H1 (cell line): ENCODE measurements around the gene SPAG16. TPM values are rescaled to one million over a fixed set of nuclear protein-coding genes. Genes with fewer than 3 reads are reported as not detected.

Source experiments
- CTCF ChIA-PET: fragments of 300-600 bp; sonication (Branson Sonifier 250); formaldehyde crosslinking; loops from one replicate; lab custom pipeline; 2021; ENCODE audit not compliant: partially characterized antibody; lab: Charles Lee
- POLR2A ChIA-PET: fragments of 300-600 bp; sonication (Branson Sonifier 250); formaldehyde crosslinking; loops from one replicate; lab custom pipeline; 2021; ENCODE audit warnings: inconsistent platforms; ENCODE audit not compliant: partially characterized antibody; lab: Charles Lee
- DNase-seq, 2 experiments: peaks; one replicate each; pipeline versions ENCODE4 v3.0.0 to v3.0.0-alpha.2; 2010 to 2022; ENCODE audit warnings: low spot score in 2 of 2, low read depth in 1 of 2, mixed read lengths in 1 of 2
- FAIRE-seq: peaks from 2 replicates; lab custom pipeline; 2011; peaks lifted over from hg19 to GRCh38; lab: Jason Lieb, UNC
- H2AFZ ChIP-seq: 2 replicates; pipeline ENCODE4 v1.8.1; 2012; ENCODE audit warnings: low read length, inconsistent platforms
- H2AK5ac ChIP-seq: 2 replicates; pipeline ENCODE4 v1.6.1; 2013; ENCODE audit warnings: low read depth, low read length
- H2BK120ac ChIP-seq: replicated peaks from 2 replicates; pipeline ENCODE3; 2013; ENCODE audit warnings: low read depth, low read length, inconsistent platforms
- H2BK12ac ChIP-seq: 2 replicates; pipeline ENCODE4 v1.6.1; 2013; ENCODE audit warnings: low read depth, low read length
- H2BK15ac ChIP-seq: 2 replicates; pipeline ENCODE4 v1.6.1; 2013; ENCODE audit warnings: low read length
- H2BK20ac ChIP-seq: 2 replicates; pipeline ENCODE4 v1.6.1; 2013; ENCODE audit warnings: low read length
- H2BK5ac ChIP-seq: 2 replicates; pipeline ENCODE4 v1.6.1; 2013; ENCODE audit warnings: low read depth, low read length
- H3K14ac ChIP-seq: 2 replicates; pipeline ENCODE4 v1.6.1; 2013; ENCODE audit warnings: inconsistent platforms; ENCODE audit not compliant: insufficient read length
- H3K18ac ChIP-seq: 2 replicates; pipeline ENCODE4 v1.6.1; 2013; ENCODE audit warnings: low read length; ENCODE audit errors: extremely low read depth
- H3K23ac ChIP-seq: 2 replicates; pipeline ENCODE4 v1.6.1; 2013; ENCODE audit warnings: inconsistent platforms; ENCODE audit not compliant: insufficient read length
- H3K23me2 ChIP-seq: 2 replicates; pipeline ENCODE4 v1.6.1; 2013; ENCODE audit warnings: low read depth, low read length
- H3K27ac ChIP-seq: 2 replicates; pipeline ENCODE4 v1.6.1; 2011; ENCODE audit warnings: low read depth, low read length, inconsistent platforms
- H3K27me3 ChIP-seq, 4 experiments: replicated peaks in 1 of 4; 1 replicate in 1 of 4; 2 replicates in 3 of 4; pipeline versions ENCODE4 v1.6.1 to v1.8.1; 2011 to 2013; ENCODE audit warnings: low read length in 3 of 4, mild to moderate bottlenecking in 3 of 4, inconsistent platforms in 2 of 4, mixed read lengths in 2 of 4, moderate library complexity in 1 of 4; ENCODE audit not compliant: control insufficient read depth in 3 of 4, insufficient read depth in 3 of 4; ENCODE audit errors: extremely low read depth in 1 of 4
- H3K36me3 ChIP-seq, 4 experiments: 2 replicates each; pipeline versions ENCODE4 v1.6.1 to v1.8.1; 2011 to 2013; ENCODE audit warnings: mild to moderate bottlenecking in 4 of 4, low read length in 3 of 4, moderate library complexity in 2 of 4, control low read depth in 1 of 4, inconsistent platforms in 1 of 4; ENCODE audit not compliant: insufficient read depth in 4 of 4, control insufficient read depth in 2 of 4
- H3K4ac ChIP-seq: replicated peaks from 2 replicates; pipeline ENCODE3; 2013; ENCODE audit warnings: low read length, low read depth, mixed read lengths, inconsistent platforms; ENCODE audit not compliant: insufficient read length
- H3K4me1 ChIP-seq, 4 experiments: replicated peaks in 1 of 4; 1 replicate in 1 of 4; 2 replicates in 3 of 4; pipeline versions ENCODE4 v1.6.1 to v1.8.1; 2011 to 2013; ENCODE audit warnings: low read length in 3 of 4, inconsistent platforms in 2 of 4, mixed read lengths in 1 of 4; ENCODE audit not compliant: insufficient read depth in 4 of 4, control insufficient read depth in 3 of 4
- H3K4me2 ChIP-seq, 2 experiments: 2 replicates each; pipeline versions ENCODE4 v1.6.1 to v1.8.1; 2011 to 2013; ENCODE audit warnings: low read depth in 2 of 2, low read length in 2 of 2, control low read depth in 1 of 2, inconsistent platforms in 1 of 2, mild to moderate bottlenecking in 1 of 2; ENCODE audit not compliant: insufficient read depth in 1 of 2
- H3K4me3 ChIP-seq, 4 experiments: fragments of 200-600, 300-600 bp in 1 of 4; sonication (generic), shearing (Covaris generic), sonication (Bioruptor Twin) in 1 of 4; 2 replicates each; pipeline versions ENCODE4 v1.5.1 to v1.8.1; 2011 to 2016; ENCODE audit warnings: low read length in 4 of 4, low read depth in 3 of 4, control low read depth in 2 of 4, inconsistent platforms in 2 of 4, mild to moderate bottlenecking in 2 of 4, mixed read lengths in 1 of 4, moderate library complexity in 1 of 4; ENCODE audit not compliant: insufficient read depth in 2 of 4; ENCODE audit errors: extremely low read depth in 1 of 4
- H3K56ac ChIP-seq: replicated peaks from 2 replicates; pipeline ENCODE3; 2013; ENCODE audit warnings: low read depth, mild to moderate bottlenecking, mixed read lengths, low read length, inconsistent platforms; ENCODE audit not compliant: insufficient read length
- H3K79me1 ChIP-seq: 2 replicates; pipeline ENCODE4 v1.6.1; 2013; ENCODE audit warnings: low read depth, low read length, control low read depth
- H3K79me2 ChIP-seq, 2 experiments: 2 replicates each; pipeline versions ENCODE4 v1.6.1 to v1.8.1; 2012 to 2013; ENCODE audit warnings: low read length in 2 of 2, mild to moderate bottlenecking in 2 of 2, inconsistent platforms in 1 of 2; ENCODE audit not compliant: insufficient read depth in 2 of 2, control insufficient read depth in 1 of 2
- H3K9ac ChIP-seq, 4 experiments: replicated peaks in 1 of 4; 1 replicate in 1 of 4; 2 replicates in 3 of 4; pipeline versions ENCODE4 v1.6.1 to v1.8.1; 2011 to 2013; ENCODE audit warnings: low read depth in 3 of 4, low read length in 3 of 4, control low read depth in 2 of 4, mild to moderate bottlenecking in 2 of 4, moderate library complexity in 2 of 4, inconsistent platforms in 1 of 4; ENCODE audit errors: extremely low read depth in 1 of 4
- H3K9me3 ChIP-seq, 2 experiments: 2 replicates each; pipeline versions ENCODE4 v1.6.1 to v1.8.1; 2012 to 2013; ENCODE audit warnings: mild to moderate bottlenecking in 2 of 2, moderate library complexity in 2 of 2, control low read depth in 1 of 2, inconsistent platforms in 1 of 2, low read depth in 1 of 2, low read length in 1 of 2, mixed read lengths in 1 of 2; ENCODE audit not compliant: insufficient read depth in 2 of 2
- H4K20me1 ChIP-seq, 2 experiments: replicated peaks in 1 of 2; 2 replicates each; pipeline versions ENCODE3 to v1.8.1; 2011 to 2013; ENCODE audit warnings: inconsistent platforms in 2 of 2, low read length in 2 of 2, mild to moderate bottlenecking in 1 of 2; ENCODE audit not compliant: insufficient read depth in 2 of 2, control insufficient read depth in 1 of 2
- H4K5ac ChIP-seq: 2 replicates; pipeline ENCODE4 v1.6.1; 2013; ENCODE audit warnings: low read length, low read depth, mixed read lengths, inconsistent platforms; ENCODE audit not compliant: insufficient read length
- H4K8ac ChIP-seq: 2 replicates; pipeline ENCODE4 v1.8.0; 2013; ENCODE audit warnings: mild to moderate bottlenecking, moderate library complexity, low read length, inconsistent platforms; ENCODE audit not compliant: insufficient read depth; ENCODE audit errors: extremely low read depth
- H4K91ac ChIP-seq: replicated peaks from 2 replicates; pipeline ENCODE3; 2013; ENCODE audit warnings: low read length, mixed read lengths, inconsistent platforms; ENCODE audit not compliant: insufficient read length
- CBX5 ChIP-seq: fragments of 300-800, 300-1000 bp; sonication (generic); IDR thresholded peaks from 2 replicates; pipeline ENCODE4 v1.7.1; 2016; ENCODE audit warnings: antibody characterized with exemption, low read length, low read depth
- CEBPB ChIP-seq: IDR thresholded peaks from 2 replicates; pipeline ENCODE4 v1.6.1; 2012; ENCODE audit warnings: low read depth, low read length
- EP300 ChIP-seq, 2 experiments: IDR thresholded peaks; 1 replicate in 1 of 2; 2 replicates in 1 of 2; pipeline ENCODE4 v1.6.1; 2011 to 2012; ENCODE audit warnings: low read depth in 2 of 2, low read length in 2 of 2, mild to moderate bottlenecking in 2 of 2, borderline replicate concordance in 1 of 2, inconsistent platforms in 1 of 2, moderate library complexity in 1 of 2
- EZH2 ChIP-seq: fragments of 200-600 bp; sonication (generic); IDR thresholded peaks from 2 replicates; pipeline ENCODE4 v1.7.1; 2012; ENCODE audit warnings: low read depth, mild to moderate bottlenecking, moderate library complexity, low read length, inconsistent platforms; ENCODE audit not compliant: severe bottlenecking
- HDAC6 ChIP-seq: IDR thresholded peaks from one replicate; pipeline ENCODE4 v1.7.1; 2012; ENCODE audit warnings: low read depth, mild to moderate bottlenecking, inconsistent platforms, low read length, moderate library complexity
- JUN ChIP-seq: IDR thresholded peaks from 2 replicates; pipeline ENCODE4 v1.6.1; 2011; ENCODE audit warnings: low read depth, mild to moderate bottlenecking, improper control_type of control experiment, low read length
- JUND ChIP-seq: IDR thresholded peaks from 2 replicates; pipeline ENCODE4 v1.6.1; 2011; ENCODE audit warnings: mild to moderate bottlenecking, improper control_type of control experiment, low read length
- KDM4A ChIP-seq: IDR thresholded peaks from one replicate; pipeline ENCODE4 v1.7.1; 2012; ENCODE audit warnings: low read depth, mild to moderate bottlenecking, moderate library complexity, low read length, inconsistent platforms; ENCODE audit not compliant: severe bottlenecking
- POLR2A ChIP-seq, 2 experiments: IDR thresholded peaks; 1 replicate in 1 of 2; 2 replicates in 1 of 2; pipeline ENCODE4 v1.6.1; 2011; ENCODE audit warnings: low read depth in 2 of 2, low read length in 2 of 2, mild to moderate bottlenecking in 2 of 2; ENCODE audit errors: control extremely low read depth in 1 of 2
- POLR2AphosphoS5 ChIP-seq: IDR thresholded peaks from 2 replicates; pipeline ENCODE4 v1.6.1; 2011; ENCODE audit warnings: low read depth, low read length
- TAF1 ChIP-seq: IDR thresholded peaks from 2 replicates; pipeline ENCODE4 v1.6.1; 2011; ENCODE audit warnings: mild to moderate bottlenecking, low read depth, low read length
- polyA plus RNA-seq, 7 experiments: library from polyadenylated mRNA; depleted of rRNA in 3 of 7; stranded (reverse) in 5 of 7; unstranded in 2 of 7; fragments of >200 nt in 5 of 7; fragments of 200-250 nt in 2 of 7; gene quantifications; 1 replicate in 5 of 7; 2 replicates in 1 of 7; 4 replicates in 1 of 7; pipeline versions ENCODE4 v1.2.1 to v1.2.3, GENCODE V29; 2011 to 2013; ENCODE audit warnings: missing spikeins in 2 of 7, mixed read lengths in 2 of 7
- total RNA-seq: library from RNA; stranded (reverse); fragmentation: NEBNext Ultra II Directional; extraction: Animal tissue kit (Norgen Biotek cat#: 25700); gene quantifications from 2 replicates; pipeline ENCODE4 v1.2.1, GENCODE V29; 2021
- TF ChIP-seq, protein P1 (sequence below): IDR thresholded peaks from 2 replicates; pipeline ENCODE4 v1.6.1; 2011; ENCODE audit warnings: low read depth, mild to moderate bottlenecking, low read length; ENCODE audit not compliant: insufficient read depth
- TF ChIP-seq, protein P2 (sequence below), 3 experiments: IDR thresholded peaks; 1 replicate in 2 of 3; 2 replicates in 1 of 3; pipeline versions ENCODE4 v1.5.1 to v1.6.1; 2011; ENCODE audit warnings: low read length in 3 of 3, mild to moderate bottlenecking in 3 of 3, inconsistent platforms in 2 of 3, low read depth in 1 of 3, moderate library complexity in 1 of 3; ENCODE audit not compliant: insufficient read depth in 1 of 3; ENCODE audit errors: control extremely low read depth in 1 of 3

SPAG16 gene
- total and polyA plus RNA-seq, 2 of the 8 experiments (the other 6 are each of a cell fraction or from before 2014, with no cell fraction given): 6.0 to 14.9 TPM

DNA sequence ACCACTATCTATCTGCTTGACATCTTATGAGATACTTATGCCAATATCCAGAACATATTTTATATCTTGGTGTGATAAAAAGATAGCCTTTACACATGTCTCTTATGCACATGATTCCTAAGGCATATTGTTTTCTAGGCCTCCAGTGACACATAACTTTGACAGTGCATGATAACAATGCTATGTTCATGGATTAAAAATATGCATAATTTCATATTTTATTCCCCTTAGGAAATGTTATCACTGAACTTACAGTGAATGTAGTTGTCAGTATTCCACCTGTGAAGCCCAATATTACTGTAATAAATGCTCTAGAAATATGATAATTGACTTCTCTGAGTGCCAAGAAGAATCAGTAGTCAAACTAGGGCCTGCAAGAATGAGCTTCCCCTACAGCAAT lies 532.3 kb downstream of the SPAG16 start:
- Histone ChIP-seq H4K8ac (no peak overlapping the region), H3K23ac (no peak overlapping the region), H3K9ac (no peak overlapping the region), H2BK20ac (no peak overlapping the region), H3K14ac (no peak overlapping the region), H2AK5ac (no peak overlapping the region), H3K79me1 (no peaks in the 10 kb centered on the region), H3K4me1 (no peaks in the 10 kb centered on the region), H4K91ac (no peak overlapping the region), H3K27me3 (no peaks in the 10 kb centered on the region), H4K20me1 (no peaks in the 10 kb centered on the region), H2BK15ac (no peak overlapping the region), H2BK12ac (no peak overlapping the region), H3K79me2 (no peaks in the 10 kb centered on the region), H3K4me3 (no peak overlapping the region), H2BK5ac (no peak overlapping the region), H3K4ac (no peak overlapping the region), H3K4me2 (no peak overlapping the region), H3K23me2 (no peaks in the 10 kb centered on the region), H2BK120ac (no peak overlapping the region), H4K5ac (no peak overlapping the region), H2AFZ (no peak overlapping the region), H3K18ac (no peak overlapping the region), H3K36me3 (no peaks in the 10 kb centered on the region), H3K56ac (no peak overlapping the region), H3K9me3 (peaks cover 0 to 2% of the 10 kb centered on the region in 2 experiments; a peak in 1 of 4 replicates), H3K27ac (no peak overlapping the region)
- POLR2A ChIA-PET: no interaction called here
- CTCF ChIA-PET: no interaction called here
- DNase-seq: no peak
- no peak for FAIRE-seq
- TF ChIP-seq JUN: no peak
- no peak for TF ChIP-seq POLR2A (IDR thresholded peaks at IDR 0.05; ENCODE audit: control extremely low read depth in 1 of 2, low read depth in 2 of 2, low read length in 2 of 2)
- TF ChIP-seq KDM4A: no peak
- TF ChIP-seq JUND: no peak
- no peak for TF ChIP-seq TAF1
- no peak for TF ChIP-seq POLR2AphosphoS5
- no peak for TF ChIP-seq CEBPB
- TF ChIP-seq, protein P1, sequence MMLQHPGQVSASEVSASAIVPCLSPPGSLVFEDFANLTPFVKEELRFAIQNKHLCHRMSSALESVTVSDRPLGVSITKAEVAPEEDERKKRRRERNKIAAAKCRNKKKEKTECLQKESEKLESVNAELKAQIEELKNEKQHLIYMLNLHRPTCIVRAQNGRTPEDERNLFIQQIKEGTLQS: no peak
- TF ChIP-seq EP300 (IDR thresholded peaks at IDR 0.05; ENCODE audit: borderline replicate concordance in 1 of 2, low read depth in 2 of 2, low read length in 2 of 2): no peak
- no peak for TF ChIP-seq EZH2
- TF ChIP-seq, protein P2, sequence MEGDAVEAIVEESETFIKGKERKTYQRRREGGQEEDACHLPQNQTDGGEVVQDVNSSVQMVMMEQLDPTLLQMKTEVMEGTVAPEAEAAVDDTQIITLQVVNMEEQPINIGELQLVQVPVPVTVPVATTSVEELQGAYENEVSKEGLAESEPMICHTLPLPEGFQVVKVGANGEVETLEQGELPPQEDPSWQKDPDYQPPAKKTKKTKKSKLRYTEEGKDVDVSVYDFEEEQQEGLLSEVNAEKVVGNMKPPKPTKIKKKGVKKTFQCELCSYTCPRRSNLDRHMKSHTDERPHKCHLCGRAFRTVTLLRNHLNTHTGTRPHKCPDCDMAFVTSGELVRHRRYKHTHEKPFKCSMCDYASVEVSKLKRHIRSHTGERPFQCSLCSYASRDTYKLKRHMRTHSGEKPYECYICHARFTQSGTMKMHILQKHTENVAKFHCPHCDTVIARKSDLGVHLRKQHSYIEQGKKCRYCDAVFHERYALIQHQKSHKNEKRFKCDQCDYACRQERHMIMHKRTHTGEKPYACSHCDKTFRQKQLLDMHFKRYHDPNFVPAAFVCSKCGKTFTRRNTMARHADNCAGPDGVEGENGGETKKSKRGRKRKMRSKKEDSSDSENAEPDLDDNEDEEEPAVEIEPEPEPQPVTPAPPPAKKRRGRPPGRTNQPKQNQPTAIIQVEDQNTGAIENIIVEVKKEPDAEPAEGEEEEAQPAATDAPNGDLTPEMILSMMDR (IDR thresholded peaks at IDR 0.05; ENCODE audit: control extremely low read depth in 1 of 3, insufficient read depth in 1 of 3, low read depth in 1 of 3, low read length in 3 of 3): no peak
- no peak for TF ChIP-seq CBX5
- TF ChIP-seq HDAC6: no peak
